HG03460 (cell line): ENCODE data around the gene PIP4K2C.
"Not testable (repeated sequence)": the region's sequence is repeated elsewhere in the genome, so short reads cannot be mapped to it uniquely, and the experiment has no call there.

Experiments
- ATAC-seq: cut with Tn5 transposase; IDR thresholded peaks from one replicate; pipeline ENCODE4 v1.9.1; 2021; ENCODE audit not compliant: unreplicated experiment

PIP4K2C gene

GRCh38 chr12:57609101-57609780 lies 18.2 kb downstream of the PIP4K2C start:
- no peak for ATAC-seq

DNA sequence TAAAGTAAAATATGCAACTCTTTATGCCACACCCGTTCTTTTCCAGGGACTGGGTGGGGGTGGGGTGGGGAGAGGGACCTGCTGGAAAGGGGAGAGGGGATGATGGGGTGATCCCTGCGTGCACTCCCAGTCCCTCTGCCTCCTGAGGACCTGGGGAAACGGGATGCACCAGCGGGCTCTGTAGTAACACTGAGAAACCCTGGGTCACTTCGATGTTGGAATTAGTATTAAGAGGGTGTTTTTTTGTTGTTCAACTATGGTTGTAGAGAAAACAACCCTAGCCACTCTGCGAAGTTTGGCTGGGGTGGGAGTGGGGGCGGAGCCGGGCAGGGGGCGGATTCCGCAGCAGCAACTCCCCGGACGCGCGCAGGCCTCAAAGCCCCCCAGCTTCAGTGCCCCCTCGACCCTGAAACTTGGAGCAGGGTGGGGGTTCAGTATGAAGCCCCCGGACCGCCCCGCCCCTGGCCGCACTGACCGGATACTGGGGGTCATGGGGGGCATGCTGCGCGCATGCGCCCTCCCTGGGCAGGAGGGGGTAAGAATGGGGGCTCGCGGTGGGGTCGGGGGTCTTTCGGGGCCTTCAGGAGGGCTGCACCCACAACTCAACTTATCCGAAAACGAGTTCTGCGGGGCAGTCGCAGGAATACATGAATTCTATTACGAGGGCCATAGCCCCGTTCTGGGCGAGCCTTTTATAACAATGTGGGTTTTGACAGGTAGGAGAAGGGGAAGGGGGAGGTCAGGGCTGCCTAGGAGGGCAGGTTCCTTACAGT lies 19.0 kb downstream of the PIP4K2C start:
- ATAC-seq: no peak

DNA sequence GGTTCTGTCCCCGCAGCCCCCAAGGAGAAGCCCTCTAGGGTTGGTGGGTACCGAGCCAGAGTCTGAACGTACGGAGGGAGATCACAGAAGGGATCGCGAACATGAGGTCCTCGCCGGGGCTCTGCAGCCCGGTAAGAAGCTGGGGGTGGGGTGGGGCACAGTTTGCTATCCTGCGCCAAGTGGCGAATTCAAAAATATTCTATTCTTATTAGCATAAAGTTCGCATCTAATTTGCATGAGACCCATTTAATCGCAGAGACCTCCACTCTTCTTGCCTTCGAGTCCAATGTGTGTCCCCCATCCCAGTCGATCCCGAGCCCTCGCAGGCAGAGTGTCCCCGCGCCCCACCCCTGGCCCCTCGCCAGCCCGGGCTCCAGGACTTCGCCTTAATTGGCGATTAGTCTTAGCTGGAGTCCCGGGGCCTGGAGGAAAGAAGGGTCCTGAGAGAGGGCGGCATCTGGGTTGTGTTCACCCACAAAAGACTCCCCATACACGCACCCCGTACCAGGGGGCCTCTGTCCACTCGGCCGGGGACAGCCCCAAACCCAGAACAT lies 19.6 kb downstream of the PIP4K2C start:
- no peak for ATAC-seq

DNA sequence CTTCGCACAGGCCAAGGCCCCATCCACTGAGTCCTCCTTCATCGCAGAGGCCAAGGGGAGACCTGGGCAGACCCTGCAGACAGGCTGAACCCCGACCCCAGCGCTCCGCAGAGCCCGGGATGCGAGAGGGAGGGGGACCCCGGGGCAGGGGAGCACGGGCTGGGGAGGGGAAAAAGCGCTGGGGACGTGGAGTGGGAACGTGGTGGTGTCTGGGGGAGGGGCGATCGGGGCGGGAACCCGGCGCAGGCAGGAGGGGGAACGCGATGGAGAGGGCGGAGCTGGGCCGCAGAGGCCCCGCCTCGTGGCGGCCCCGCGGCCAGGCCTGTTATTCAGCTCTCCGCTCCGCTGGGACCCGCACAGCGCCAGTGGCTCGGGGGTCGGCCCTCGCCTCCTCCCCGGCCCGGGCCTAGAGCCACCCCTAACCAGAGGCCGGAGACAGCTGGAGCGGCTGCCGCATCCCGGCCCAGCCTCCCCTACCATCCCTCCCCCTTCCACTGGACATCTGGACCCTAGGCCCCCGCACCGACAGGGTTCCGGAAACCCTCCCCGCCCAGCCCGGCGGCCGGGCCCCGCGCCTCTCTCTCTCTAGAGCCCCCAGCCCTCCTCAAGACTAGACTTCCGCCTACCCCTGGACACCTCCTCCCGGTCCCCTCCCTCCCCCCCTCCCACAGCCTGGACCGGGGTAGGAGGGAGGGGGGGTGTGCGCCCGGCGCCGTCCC lies 20.3 kb downstream of the PIP4K2C start, which contains the start of gene ARHGEF25:
TSS of gene ARHGEF25 (plus strand) at position 328 of the 719 bp plus-strand sequence. CDS start 460 bp downstream, outside the sequence.
- ATAC-seq: no peak

DNA sequence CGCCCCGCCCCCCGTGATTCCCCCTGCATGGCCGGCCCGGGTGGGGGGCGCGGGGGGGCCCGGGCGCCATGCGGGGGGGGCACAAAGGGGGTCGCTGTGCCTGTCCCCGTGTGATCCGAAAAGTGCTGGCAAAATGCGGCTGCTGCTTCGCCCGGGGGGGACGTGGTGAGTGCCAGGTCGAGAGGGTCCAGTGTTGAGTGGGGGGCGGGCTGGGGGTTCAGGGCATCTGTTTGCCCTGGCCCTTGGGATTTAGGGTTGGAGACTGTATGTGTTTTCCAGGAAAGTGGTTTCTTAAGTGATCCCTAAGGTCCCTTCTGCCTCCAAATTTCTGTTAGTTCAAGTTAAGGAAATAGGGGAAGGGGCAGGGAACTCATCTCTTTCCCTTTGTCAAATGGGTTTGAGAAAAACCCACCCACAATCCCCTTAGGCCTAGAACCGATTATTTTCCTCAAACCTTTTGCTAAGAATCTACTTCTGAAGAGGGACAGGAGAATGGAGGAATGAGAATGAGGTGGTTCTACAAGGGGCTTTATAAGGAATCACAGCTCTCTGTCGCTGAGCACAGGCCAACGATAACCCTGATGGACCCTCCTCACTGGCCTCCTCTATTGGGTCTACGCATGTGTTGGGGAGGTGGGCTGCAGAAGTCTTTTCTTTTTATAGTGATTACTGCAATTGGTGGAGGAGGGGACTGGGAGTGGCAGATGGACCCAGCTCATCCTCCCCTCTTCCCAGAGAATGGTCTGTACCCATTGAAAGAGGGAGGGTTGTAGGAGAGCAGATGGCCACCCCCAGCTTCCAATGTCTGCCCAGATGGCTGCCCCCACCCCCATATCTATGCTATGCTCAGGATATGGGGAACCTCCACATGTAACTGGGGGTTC lies 21.1 kb downstream of the PIP4K2C start:
- ATAC-seq: no peak

GRCh38 chr12:57612711-57613426 lies 21.9 kb downstream of the PIP4K2C start:
- no peak for ATAC-seq

DNA sequence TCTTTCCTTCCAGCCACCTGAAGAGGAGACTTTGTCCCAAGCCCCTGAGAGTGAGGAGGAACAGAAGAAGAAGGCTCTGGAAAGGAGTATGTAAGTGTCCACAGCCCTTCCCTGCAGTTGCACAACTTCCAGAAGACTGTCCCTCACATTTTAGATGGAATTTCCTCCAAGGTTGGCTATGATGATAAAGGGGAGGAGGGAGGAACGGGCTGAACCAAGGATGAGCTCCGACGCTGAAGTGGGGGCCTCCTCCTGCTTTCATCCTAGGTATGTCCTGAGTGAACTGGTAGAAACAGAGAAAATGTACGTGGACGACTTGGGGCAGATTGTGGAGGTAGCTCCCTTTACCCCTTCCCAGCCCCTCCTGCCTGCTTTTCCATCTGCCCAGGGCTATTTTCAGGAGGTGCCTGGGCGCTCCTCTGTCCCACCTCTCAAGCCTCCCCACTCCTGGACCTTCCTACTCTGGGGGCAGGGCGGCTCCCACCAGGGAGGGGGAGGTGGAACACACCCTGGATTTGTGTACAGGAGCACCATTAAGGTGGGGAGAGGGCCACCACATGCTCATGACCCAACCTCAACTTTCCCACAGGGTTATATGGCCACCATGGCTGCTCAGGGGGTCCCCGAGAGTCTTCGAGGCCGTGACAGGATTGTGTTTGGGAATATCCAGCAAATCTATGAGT lies 22.6 kb downstream of the PIP4K2C start:
- no peak for ATAC-seq

DNA sequence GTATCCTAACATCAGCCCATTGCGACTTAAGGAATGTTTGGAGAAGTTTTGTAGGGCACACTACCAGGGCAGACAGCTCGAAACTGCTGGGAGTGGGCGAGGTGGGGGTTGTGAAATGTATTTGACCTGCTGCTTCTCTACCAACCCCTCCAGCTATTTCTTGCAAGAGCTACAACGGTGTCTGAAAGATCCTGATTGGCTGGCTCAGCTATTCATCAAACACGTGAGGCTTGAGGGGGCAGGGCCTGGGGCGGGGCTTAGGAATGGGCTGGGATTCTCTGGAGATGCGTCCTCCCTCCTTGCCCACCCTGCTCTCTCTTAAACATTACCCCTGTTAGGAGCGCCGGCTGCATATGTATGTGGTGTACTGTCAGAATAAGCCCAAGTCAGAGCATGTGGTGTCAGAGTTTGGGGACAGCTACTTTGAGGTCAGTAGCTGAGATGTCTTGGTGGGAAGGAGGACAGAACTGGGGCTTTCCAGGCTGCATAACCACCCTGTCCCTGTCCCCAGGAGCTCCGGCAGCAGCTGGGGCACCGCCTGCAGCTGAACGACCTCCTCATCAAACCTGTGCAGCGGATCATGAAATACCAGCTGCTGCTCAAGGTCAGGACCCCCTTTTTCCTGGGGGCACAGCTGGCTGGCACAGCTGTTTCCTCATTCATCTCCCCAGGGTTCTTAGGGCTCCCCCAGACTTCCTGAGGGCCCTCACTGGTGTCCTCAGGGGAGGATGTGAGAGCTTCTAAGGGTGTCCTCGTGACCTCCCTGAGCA lies 23.4 kb downstream of the PIP4K2C start:
- ATAC-seq: peak; percentile 49

GRCh38 chr12:57614948-57615500 lies 24.0 kb downstream of the PIP4K2C start:
- ATAC-seq: no peak

DNA sequence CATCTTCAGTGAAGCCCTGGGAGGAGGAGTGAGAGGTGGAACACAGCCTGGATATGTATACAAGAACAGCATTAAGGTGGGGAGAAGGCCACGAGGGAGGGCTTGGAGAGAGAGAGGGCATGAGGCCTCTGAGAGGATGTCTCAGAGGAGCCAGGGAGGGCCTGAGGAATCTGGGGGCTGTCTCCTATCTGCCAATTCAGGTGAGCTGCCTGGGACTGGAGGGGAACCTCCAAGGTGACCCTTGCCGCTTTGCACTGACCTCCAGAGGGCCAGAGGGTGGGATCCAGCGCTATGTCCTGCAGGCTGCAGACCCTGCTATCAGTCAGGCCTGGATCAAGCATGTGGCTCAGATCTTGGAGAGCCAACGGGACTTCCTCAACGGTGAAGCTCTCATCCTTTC lies 24.6 kb downstream of the PIP4K2C start:
- ATAC-seq: no peak

GRCh38 chr12:57616383-57617101 lies 25.6 kb downstream of the PIP4K2C start:
- no peak for ATAC-seq

DNA sequence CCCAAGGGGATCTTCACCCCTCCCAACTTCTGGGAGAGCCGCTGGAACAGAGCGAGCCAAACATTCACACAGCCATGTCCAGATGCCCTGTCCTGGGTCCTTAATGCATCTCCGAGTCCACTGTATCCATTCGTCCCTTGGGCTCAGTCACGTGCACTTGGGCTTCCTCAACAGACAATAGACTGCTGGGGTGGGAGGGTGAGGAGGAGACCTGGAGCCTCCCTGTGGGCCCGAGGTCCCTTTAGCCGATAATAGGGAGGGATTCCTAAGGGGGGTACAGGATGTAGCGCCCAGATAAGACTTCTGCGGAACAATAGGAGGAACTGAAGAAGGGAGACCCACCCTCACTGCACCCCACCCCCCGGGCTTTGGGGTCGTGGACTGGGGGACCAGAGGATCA lies 26.9 kb downstream of the PIP4K2C start:
- ATAC-seq: no peak

DNA sequence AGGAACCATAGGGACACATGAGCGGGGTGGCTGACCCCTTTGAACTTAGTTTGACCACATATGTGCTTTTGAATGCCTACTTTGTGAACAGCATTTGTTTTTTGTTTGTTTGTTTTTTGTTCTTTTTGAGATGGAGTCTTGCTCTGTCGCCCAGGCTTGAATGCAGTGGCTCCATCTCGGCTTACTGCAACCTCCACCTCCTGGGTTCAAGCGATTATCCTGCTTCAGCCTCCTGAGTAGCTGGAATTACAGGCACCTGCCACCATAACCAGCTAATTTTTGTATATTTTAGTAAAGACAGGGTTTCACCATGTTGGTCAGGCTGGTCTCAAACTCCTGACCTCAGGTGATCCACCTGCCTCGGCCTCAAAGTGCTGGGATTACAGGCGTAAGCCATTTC lies 27.4 kb downstream of the PIP4K2C start:
- ATAC-seq: not testable (repeated sequence)

DNA sequence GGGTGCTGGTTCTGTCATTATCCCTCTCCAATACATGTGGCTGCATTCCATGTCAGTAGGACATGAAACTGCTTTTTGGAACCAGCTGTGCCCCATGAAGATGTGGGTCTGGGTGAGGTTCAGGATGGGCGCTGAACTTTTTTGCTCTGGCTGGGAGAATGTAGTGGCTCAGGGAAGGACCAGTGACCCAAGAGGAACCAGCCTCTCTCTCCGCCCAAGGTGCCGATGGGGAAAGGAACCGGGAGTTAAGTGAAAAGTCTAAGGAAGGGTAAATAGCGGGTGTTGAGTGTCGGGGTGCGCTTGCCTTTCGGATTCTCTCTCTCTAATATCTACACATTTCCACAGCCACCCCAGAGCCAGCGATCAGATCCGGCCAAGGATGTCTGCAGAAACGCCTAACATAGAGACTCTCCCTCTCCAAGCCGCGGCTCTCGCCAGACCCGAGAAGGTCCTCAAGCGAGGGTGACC lies 28.0 kb downstream of the PIP4K2C start:
- no peak for ATAC-seq

- no peak for ATAC-seq
Observed at GRCh38 chr12:57619434-57620244, 28.6 kb downstream of the PIP4K2C start.

DNA sequence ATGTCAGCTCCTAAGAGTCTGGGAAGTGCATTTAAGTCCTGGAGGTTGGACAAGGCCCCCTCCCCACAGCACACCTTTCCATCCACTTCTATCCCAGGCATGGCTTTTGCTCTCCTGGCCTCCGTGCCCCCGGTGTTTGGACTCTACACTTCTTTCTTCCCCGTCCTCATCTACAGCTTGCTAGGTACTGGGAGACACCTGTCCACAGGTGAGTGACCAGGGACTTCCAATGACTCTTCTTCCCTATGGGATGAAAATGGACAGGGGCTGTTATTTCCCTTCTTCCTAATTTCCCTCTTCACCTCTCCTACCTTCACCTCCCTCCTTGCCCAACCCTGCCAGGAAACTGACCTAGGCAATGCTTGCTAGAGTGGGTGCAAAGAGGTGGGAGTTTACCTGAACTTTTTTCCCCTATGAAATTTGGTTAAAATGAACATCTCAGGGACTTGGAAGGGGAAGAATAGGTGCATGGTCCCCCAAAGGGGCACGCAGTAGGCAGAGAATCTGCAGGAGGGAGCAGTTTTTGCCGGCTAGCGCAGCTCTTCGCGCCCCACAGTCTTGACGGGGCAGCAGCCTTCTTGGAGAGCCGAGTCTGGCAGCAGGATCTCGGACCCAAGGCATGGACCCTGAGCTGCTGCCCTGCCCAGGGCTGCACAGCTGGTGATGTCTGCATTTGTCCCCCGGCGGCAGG lies 29.4 kb downstream of the PIP4K2C start:
- ATAC-seq: no peak
